GM18867 (cell line): ENCODE data around the gene GRPEL1.

Experiments used
- ATAC-seq: cut with Tn5 transposase; IDR thresholded peaks from one replicate; pipeline ENCODE4 v1.9.1; 2021; ENCODE audit warnings: mild to moderate bottlenecking, moderate library complexity; ENCODE audit not compliant: unreplicated experiment

Gene GRPEL1

GRCh38 chr4:7067126-7067451 is 775 bp downstream of the GRPEL1 start:
- no peak for ATAC-seq

GRCh38 chr4:7066493-7066892 is 1.4 kb downstream of the GRPEL1 start:
- ATAC-seq: no peak

GRCh38 chr4:7066006-7066405 is 1.9 kb downstream of the GRPEL1 start:
- ATAC-seq: no peak

GRCh38 chr4:7063362-7063761 is 4.5 kb downstream of the GRPEL1 start:
- no peak for ATAC-seq

GRCh38 chr4:7062816-7063215 is 5.0 kb downstream of the GRPEL1 start:
- ATAC-seq: no peak

GRCh38 chr4:7061815-7062214 is 6.0 kb downstream of the GRPEL1 start:
- no peak for ATAC-seq

- no peak for ATAC-seq
Observed at GRCh38 chr4:7060346-7061150, 7.3 kb downstream of the GRPEL1 start.

GRCh38 chr4:7059662-7060061 is 8.2 kb downstream of the GRPEL1 start:
- no peak for ATAC-seq

GRCh38 chr4:7058792-7059191 is 9.1 kb downstream of the GRPEL1 start:
- no peak for ATAC-seq

GRCh38 chr4:7055990-7056325 is 11.9 kb downstream of the GRPEL1 start:
- no peak for ATAC-seq

GRCh38 chr4:7055111-7055989 is 12.5 kb downstream of the GRPEL1 start:
- ATAC-seq: no peak

GRCh38 chr4:7054106-7054880 is 13.6 kb downstream of the GRPEL1 start:
- ATAC-seq: no peak

GRCh38 chr4:7052923-7053715 is 14.7 kb downstream of the GRPEL1 start:
- no peak for ATAC-seq

- no peak for ATAC-seq
Observed at GRCh38 chr4:7052313-7052712, 15.6 kb downstream of the GRPEL1 start.

GRCh38 chr4:7051905-7052304 is 16.0 kb downstream of the GRPEL1 start:
- no peak for ATAC-seq

GRCh38 chr4:7051144-7051495 is 16.7 kb downstream of the GRPEL1 start:
- no peak for ATAC-seq

GRCh38 chr4:7050481-7051143 is 17.3 kb downstream of the GRPEL1 start:
- no peak for ATAC-seq

- no peak for ATAC-seq
Observed at GRCh38 chr4:7049739-7050138, 18.1 kb downstream of the GRPEL1 start.

- ATAC-seq: no peak
Observed at GRCh38 chr4:7049295-7049694, 18.6 kb downstream of the GRPEL1 start.

GRCh38 chr4:7048642-7049041 is 19.2 kb downstream of the GRPEL1 start:
- ATAC-seq: no peak
